WTC11 (cell line): ENCODE measurements around the gene DDX46.

ENCODE experiments used
- CBFB ChIP-seq: sonication (generic); formaldehyde crosslinking; IDR thresholded peaks from 2 replicates; pipeline ENCODE4 v1.8.1; 2022; ENCODE audit warnings: mild to moderate bottlenecking, low read depth, missing genetic modification reagents
- CREM ChIP-seq: sonication (generic); formaldehyde crosslinking; IDR thresholded peaks from 2 replicates; pipeline ENCODE4 v1.8.1; 2022; ENCODE audit warnings: mild to moderate bottlenecking, missing genetic modification reagents, moderate library complexity
- IRF2 ChIP-seq: sonication (generic); formaldehyde crosslinking; IDR thresholded peaks from 2 replicates; pipeline ENCODE4 v1.8.0; 2022; ENCODE audit warnings: low read depth, missing genetic modification reagents, borderline replicate concordance
- NR2C2 ChIP-seq: sonication (generic); formaldehyde crosslinking; IDR thresholded peaks from 2 replicates; pipeline ENCODE4 v1.8.0; 2022; ENCODE audit warnings: mild to moderate bottlenecking, missing genetic modification reagents
- TEAD1 ChIP-seq: sonication (generic); formaldehyde crosslinking; IDR thresholded peaks from 2 replicates; pipeline ENCODE4 v1.8.0; 2022; ENCODE audit warnings: mild to moderate bottlenecking, missing genetic modification reagents
- ZNF219 ChIP-seq: sonication (generic); formaldehyde crosslinking; IDR thresholded peaks from 2 replicates; pipeline ENCODE4 v1.8.0; 2023; ENCODE audit warnings: missing genetic modification reagents, mild to moderate bottlenecking, borderline replicate concordance
- ZNF416 ChIP-seq: fragments of 250-450 bp; sonication (Bioruptor Pico); IDR thresholded peaks from 2 replicates; pipeline ENCODE4 v1.9.0; 2021; ENCODE audit warnings: mild to moderate bottlenecking, inconsistent platforms
- TF ChIP-seq, protein P1 (sequence below): fragments of 200-600 bp; IDR thresholded peaks from 2 replicates; pipeline ENCODE4 v1.8.0; 2022; ENCODE audit warnings: antibody characterized with exemption
- TF ChIP-seq, protein P2 (sequence below): sonication (generic); formaldehyde crosslinking; IDR thresholded peaks from 2 replicates; pipeline ENCODE4 v1.8.1; 2023; ENCODE audit warnings: mild to moderate bottlenecking, missing genetic modification reagents, moderate library complexity
- TF ChIP-seq, protein P3 (sequence below): sonication (generic); formaldehyde crosslinking; conservative IDR thresholded peaks from 2 replicates; pipeline ENCODE4 v1.8.1; 2022; ENCODE audit warnings: mild to moderate bottlenecking, missing genetic modification reagents
- TF ChIP-seq, protein P4 (sequence below): sonication (generic); formaldehyde crosslinking; IDR thresholded peaks from 2 replicates; pipeline ENCODE4 v1.8.1; 2023; ENCODE audit warnings: mild to moderate bottlenecking, missing genetic modification reagents, moderate library complexity

DNA sequence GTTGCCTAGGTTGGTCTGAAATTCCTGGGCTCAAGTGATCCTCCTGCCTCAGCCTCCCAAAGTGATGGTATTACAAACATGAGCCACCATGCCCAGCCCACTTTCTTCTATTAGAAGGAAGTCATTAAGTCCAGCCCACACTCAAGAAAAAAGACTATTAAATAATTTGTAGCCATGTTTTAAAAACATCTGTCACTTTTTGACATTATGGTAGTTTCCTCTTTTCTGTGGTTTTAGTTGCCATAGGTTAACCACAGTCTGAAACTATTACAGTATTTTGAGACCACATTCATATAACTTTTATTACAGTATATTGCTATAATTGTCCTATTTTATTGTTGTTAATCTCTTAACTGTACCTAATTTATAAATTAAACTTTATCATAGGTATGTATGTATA is 55.2 kb downstream of the DDX46 start:
- TF ChIP-seq, protein P1, sequence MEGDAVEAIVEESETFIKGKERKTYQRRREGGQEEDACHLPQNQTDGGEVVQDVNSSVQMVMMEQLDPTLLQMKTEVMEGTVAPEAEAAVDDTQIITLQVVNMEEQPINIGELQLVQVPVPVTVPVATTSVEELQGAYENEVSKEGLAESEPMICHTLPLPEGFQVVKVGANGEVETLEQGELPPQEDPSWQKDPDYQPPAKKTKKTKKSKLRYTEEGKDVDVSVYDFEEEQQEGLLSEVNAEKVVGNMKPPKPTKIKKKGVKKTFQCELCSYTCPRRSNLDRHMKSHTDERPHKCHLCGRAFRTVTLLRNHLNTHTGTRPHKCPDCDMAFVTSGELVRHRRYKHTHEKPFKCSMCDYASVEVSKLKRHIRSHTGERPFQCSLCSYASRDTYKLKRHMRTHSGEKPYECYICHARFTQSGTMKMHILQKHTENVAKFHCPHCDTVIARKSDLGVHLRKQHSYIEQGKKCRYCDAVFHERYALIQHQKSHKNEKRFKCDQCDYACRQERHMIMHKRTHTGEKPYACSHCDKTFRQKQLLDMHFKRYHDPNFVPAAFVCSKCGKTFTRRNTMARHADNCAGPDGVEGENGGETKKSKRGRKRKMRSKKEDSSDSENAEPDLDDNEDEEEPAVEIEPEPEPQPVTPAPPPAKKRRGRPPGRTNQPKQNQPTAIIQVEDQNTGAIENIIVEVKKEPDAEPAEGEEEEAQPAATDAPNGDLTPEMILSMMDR, result no peak
- TF ChIP-seq NR2C2 (no peak), IRF2 (CRISPR knock-in tag) (no peak), CREM (CRISPR knock-in tag) (no peak), TEAD1 (no peak), CBFB (CRISPR knock-in tag) (no peak), ZNF219 (CRISPR knock-in tag) (no peak), ZNF416 (CRISPR knock-in tag) (no peak)
- TF ChIP-seq, protein P2, sequence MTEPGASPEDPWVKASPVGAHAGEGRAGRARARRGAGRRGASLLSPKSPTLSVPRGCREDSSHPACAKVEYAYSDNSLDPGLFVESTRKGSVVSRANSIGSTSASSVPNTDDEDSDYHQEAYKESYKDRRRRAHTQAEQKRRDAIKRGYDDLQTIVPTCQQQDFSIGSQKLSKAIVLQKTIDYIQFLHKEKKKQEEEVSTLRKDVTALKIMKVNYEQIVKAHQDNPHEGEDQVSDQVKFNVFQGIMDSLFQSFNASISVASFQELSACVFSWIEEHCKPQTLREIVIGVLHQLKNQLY (CRISPR knock-in tag), result no peak
- TF ChIP-seq, protein P3, sequence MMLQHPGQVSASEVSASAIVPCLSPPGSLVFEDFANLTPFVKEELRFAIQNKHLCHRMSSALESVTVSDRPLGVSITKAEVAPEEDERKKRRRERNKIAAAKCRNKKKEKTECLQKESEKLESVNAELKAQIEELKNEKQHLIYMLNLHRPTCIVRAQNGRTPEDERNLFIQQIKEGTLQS, result no peak
- TF ChIP-seq, protein P4, sequence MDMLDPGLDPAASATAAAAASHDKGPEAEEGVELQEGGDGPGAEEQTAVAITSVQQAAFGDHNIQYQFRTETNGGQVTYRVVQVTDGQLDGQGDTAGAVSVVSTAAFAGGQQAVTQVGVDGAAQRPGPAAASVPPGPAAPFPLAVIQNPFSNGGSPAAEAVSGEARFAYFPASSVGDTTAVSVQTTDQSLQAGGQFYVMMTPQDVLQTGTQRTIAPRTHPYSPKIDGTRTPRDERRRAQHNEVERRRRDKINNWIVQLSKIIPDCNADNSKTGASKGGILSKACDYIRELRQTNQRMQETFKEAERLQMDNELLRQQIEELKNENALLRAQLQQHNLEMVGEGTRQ (CRISPR knock-in tag), result no peak
